ENCODE results near the gene PBLD.
"Not testable (repeated sequence)": the region's sequence is repeated elsewhere in the genome, so short reads cannot be mapped to it uniquely, and the experiment has no call there.

The PBLD gene

DNA sequence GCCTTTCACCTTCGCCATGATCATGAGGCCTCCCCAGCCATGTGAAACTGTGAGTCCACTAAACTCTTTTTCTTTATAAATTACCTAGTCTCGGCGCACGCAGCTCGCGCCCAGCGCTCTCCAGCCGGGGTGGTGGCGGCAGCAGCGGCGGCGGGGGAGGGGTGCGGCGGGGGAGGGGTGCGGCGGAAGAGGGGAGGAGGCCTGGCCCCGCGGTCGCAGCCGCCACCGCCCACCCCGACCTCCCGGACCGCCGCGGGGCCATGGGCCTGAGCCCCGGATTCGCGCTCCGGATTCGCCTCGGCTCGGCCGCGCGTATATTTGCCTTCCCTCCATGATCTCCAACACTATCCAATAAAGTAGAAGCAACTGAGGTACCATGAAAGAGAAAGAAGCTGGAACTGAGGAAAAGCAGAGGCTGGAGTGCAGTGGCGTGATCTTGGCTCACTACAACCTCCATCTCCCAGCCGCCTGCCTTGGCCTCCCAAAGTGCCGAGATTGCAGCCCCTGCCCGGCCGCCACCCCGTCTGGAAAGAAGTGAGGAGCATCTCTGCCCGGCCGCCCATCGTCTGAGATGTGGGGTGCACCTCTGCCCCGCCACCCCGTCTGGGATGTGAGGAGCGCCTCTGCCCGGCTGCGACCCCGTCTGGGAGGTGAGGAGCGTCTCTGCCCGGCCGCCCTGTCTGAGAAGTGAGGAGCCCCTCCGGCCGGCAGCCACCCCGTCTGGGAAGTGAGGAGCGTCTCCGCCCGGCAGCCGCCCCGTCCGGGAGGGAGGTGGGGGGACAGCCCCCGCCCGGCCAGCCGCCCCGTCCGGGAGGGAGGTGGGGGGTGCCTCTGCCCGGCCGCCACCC lies 53.6 kb downstream of the PBLD start:
- not testable (repeated sequence) for DNase-seq (ENCODE audit: low spot score)

DNA sequence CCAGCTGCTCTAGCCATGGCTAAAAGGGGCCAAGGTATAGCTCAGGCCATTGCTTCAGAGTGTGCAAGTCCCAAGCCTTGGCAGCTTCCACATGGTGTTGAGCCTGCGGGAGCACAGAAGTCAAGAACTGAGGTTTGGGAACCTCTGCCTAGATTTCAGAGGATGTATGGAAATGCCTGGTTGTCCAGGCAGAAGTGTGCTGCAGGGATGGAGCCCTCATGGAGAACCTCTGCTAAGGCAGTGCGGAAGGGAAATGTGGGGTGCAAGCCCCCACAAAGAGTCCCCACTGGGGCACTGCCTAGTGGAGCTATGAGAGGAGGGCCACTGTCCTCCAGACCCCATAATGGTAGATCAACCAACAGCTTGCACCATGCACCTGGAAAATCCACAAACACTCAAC lies 54.9 kb downstream of the PBLD start:
- not testable (repeated sequence) for DNase-seq (ENCODE audit: low spot score)

DNA sequence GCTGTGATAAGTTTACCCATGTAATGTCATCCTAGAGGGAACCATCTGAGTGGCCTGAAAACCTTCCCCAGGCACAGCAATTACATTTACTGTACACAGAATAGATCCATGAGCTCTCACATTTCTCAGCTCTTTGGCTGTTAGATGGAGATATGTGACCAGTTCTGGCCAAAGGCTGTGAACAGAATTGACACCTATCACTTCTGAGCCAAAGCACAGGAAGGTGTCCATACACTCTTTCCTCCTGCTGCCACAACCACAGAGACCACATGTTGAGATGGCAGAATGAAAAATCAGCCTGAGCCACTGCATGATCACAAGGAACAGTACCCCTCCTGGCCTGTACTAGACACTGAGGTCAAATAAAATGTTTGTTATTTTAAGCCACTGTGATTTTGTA lies 56.5 kb downstream of the PBLD start:
- DNase-seq (ENCODE audit: low spot score), result no peak

DNA sequence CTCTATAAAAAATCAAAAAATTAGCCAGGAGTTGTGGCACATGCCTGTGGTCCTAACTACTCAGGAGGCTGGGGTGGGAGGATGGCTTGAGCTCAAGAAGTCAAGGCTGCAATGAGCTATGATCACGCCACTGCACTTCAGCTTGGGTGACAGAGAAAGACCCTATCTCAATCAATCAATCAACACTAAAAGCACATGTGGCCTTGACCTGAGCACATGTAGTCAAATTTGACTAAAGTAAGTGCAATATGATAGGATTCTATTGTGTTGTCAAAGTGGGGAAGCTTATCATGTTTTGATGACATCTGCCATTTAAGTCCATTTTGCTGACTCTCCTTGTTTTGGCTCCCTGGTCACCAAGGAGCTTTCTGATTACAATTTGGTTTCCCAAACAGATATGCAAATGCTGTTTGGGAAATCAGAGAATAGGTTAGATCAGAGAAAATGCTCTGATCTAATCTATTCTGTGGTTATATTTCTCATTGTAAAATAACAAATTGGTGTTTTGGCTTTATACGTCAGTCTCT lies 57.1 kb downstream of the PBLD start:
- no peak for DNase-seq (ENCODE audit: low spot score)

DNA sequence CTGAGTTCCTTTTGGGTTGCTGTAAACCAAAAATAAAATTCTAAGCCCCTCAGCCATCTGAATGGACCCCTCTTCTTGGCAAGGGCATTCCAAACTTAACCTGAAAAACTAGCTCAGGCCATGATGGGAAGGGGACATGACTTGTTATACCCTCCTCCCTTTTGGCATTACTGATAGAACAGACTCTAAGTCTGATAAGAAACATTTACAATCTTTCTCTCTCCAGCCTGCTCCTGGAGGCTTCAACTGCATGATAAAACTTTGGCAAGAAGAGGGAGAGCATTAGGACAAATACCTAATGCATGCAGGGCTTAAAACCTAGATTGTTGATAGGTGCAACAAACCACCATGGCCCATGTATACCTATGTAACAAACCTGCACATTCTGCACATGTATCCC lies 59.9 kb downstream of the PBLD start:
- no peak for DNase-seq (ENCODE audit: low spot score)

DNA sequence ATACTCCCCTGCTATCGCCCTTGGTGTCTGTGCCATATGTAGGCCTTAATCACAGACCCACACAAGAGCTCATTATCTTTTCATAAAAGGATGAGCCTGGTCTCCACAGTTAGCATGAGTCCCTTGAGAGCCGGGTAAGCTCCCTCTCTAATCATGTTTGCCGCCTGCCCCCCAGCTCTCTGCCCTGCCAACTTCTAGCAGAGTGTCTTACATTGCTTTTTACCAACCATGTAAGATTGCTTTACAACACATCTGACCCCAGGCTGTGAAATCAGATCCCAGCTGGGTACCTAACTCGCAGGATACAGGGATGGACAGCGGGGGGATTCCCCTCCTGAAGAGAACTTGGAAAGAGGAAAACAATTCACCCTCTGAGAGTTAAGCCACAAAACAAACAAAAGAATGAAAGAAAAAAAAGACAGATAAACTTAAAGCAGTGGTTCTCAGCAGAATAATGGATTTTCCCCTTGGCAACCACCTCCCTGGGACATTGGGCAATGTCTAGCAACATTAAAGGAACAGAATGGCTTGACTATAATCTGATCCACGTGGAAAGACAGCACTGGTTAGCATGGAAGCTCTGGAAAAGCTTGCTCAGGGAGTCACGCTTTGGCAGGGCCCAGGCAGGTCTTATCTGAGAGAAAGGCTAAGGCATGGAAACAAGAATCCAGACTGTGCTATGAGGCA lies 61.4 kb downstream of the PBLD start:
- peak; percentile 72 for DNase-seq (ENCODE audit: low spot score)

DNA sequence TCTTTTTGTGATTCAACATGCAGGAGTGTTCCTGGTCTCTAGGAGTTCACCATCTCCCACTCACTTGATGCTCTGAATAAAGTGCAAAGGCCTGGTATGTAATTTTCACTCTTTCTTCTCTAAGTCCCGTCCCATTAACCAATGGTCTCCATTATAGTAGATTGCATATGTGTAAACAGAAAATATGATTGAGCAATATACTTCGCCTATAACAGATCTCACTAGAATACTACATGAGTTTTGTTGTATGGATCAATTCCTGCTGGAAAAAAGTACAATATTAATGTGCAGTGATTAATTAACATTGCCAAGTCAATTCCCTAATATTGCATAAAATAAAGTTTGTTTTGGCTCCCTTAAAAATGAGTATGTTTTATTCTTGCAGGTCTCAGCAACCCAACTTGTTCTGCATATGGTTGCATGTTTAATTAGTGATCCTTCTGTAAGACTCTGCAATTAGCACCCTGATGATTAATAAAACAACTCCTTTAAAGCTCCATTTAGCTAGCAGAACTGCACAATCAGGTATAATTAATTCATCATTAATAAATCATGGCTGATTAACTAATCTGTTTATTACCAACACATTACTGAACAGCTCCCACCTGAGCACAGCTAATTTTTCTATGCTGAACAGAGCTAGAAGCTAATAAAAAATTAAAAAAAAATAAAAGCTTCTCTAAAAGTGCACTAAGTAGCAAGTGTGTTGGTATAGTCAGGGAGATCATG lies 63.0 kb downstream of the PBLD start:
- no peak for DNase-seq (ENCODE audit: low spot score)

DNA sequence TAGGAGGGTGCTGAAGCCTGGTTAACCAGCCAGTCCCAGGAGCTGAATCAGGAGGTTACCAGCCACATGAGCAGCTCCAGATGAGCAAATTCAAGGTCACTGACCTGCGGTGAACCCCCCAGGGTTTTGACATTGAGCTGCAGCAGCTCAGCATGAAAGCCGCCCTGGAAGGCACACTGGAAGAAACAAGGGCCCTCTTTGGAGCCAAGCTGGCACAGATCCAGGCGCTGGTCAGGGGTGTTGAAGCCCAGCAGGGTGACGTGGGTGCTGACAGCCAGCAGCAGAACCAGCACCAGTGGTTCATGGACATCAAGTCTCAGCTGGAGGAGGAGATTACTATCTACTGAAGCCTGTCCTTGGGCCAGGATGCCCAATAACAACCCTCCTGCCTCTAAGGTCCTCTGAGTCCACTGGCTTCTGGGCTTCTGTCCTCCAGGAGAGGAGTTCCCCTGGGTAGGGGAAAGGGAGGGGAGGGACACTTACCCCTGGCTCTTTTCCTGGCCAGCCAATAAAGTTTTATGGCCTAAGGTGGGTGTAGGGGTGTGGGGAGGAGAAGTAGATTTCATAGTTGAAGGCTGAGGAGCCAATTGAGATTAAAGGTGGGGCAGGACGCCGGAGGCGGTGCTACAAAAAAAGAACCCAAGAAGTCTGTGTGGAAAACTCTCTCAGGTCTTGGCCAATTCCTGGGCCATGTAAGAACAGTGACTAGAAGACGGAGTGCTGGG lies 71.4 kb downstream of the PBLD start:
- no peak for DNase-seq (ENCODE audit: low spot score)

DNA sequence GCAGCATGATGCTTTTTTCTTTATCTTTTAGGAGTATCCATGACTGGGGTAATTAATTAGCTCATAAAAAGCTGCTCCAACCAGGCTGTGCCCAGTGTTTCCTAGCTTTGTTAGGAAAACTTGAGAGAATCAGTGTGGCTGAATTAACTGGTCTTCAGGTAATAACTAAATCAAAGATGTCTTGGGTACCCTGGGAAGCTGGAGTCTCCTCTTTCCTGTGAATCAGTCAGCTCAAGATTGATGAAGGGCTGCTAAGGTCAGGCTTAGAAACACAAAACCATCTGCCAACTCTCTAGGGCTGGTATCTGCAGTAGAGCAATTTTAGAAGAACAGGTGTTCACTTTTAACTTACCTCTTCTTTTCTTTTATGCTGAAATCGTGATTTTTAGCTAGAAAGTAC lies 79.4 kb downstream of the PBLD start:
- DNase-seq (ENCODE audit: low spot score), result no peak

DNA sequence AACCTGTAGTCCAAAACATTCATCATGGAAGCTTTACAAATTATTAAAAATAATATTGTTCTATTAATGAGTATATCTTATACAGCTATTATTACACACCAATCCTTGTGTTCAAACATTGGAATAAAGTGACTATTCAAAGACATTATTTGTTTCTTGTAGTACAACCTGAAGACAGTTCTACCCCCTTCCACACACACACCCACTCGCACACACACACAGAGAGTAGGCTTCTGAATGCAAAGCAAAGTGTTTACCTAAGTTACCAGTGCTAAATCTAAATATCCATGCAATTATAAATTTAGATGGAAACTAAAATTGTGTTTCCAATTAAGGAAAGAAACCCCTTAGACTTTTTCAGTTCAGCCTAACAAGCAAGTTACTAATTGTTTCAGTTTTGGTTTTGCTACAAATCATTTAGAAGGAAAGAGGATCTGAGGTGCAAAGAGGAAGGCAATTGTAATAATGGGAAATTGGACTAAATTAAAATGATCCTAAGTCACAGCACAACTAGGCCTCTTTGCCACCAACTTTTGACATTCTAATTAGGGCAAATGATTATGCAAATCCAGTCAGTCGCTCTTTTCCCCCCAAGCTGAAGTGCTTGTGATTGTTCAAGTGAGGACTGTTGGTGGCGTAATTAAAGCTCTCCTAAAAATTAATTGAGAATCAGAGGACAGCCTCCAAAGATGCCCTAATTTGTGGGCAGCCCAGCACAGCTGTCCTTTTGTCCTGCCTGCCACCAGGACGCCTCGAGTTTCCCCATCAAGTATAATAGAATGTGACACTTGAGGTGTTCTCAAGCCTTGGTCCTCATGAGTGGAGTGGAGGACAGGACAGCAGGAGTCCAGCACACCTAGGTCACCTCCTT lies 80.9 kb downstream of the PBLD start:
- no peak for DNase-seq (ENCODE audit: low spot score)

DNA sequence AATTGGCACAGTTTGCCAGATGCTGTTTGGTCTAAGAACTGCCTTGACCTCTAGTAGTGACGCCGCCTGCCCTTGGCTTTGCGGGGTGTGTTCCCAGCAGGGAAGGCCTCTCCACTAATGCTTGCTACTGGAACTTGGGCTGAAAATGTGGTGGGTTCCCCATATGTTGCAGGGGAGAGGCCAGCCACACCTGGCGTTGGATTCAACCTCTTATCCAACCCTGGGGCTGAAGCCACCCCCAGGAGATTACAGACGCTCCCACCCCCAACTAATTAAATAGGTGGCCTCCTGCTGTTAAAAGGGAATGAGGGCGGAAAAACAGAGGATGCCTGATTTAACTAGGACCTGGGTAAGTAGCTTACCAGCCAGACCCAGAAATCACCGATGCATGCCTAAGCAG lies 81.6 kb downstream of the PBLD start:
- DNase-seq (ENCODE audit: low spot score), result peak; percentile 65

DNA sequence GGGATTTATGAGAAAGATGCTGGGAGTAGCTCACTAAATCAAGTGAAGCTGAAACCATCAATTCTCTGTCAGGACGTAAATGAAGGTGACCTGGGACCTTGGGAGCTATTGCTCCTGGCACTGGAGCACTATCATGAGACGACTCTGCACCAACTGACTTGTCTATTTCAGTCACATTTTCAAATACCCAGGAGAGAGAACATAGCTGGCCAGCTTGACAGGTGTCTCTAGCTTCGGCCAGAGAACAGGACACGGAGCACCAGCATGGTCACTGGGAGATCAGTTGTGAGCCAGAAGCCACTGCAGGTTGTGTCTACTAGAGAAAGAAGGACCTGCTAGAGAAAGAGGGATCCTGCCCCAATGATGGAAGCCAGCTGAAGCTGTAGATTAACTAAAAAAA lies 83.4 kb downstream of the PBLD start:
- DNase-seq (ENCODE audit: low spot score), result no peak

DNA sequence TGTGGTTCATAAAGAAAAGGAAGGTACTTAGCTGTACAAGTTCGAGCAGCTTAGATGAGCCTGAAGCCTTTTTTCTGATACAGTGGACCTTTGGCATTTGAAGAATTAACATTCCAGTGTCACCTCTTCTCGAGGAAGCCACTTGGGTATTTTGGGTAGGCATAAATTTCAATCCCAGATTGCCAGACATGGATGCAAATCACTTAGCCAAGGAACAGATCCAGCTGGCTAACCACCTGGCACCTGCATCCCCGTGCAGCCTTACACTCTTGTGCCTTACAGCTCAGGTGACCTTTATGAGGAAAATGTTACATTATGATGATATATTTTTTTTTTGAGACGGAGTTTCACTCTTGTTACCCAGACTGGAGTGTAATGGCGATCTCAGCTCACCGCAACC lies 84.8 kb downstream of the PBLD start:
- DNase-seq (ENCODE audit: low spot score), result no peak

DNA sequence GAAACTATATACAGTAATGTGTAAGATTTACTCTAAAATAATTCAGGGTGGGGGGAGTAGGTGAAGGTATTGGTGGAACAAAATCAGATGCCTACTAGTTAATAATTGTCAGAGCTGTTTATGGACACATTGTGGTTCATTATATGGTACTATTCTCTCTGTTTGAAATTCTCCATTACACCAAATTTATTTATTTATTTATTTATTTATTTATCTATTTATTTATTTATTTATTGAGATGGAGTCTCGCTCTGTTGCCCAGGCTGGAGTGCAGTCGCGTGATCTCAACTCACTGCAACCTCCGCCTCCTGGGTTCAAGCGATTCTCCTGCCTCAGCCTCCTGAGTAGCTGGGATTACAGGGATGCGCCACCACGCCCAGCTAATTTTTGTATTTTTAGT lies 86.3 kb downstream of the PBLD start:
- not testable (repeated sequence) for DNase-seq (ENCODE audit: low spot score)

DNA sequence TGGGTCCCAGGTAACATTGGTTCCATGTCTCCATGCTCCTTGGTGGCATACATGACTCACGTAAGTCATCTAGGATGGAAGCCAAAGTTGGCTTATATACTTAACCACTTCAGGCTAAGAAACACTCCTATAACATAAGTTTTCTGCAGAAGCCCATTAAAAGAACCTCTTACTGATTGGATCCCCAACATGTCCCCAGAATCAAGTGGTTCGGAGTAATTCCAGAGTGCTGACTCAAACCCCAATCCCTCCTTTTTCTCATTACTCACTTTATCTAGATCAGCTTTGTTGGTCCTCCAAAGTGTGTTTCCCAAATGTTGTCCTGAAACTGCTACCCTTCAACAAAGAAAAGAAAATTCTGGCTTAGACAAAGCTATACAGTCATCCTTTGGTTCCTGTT lies 90.7 kb downstream of the PBLD start:
- no peak for DNase-seq (ENCODE audit: low spot score)

DNA sequence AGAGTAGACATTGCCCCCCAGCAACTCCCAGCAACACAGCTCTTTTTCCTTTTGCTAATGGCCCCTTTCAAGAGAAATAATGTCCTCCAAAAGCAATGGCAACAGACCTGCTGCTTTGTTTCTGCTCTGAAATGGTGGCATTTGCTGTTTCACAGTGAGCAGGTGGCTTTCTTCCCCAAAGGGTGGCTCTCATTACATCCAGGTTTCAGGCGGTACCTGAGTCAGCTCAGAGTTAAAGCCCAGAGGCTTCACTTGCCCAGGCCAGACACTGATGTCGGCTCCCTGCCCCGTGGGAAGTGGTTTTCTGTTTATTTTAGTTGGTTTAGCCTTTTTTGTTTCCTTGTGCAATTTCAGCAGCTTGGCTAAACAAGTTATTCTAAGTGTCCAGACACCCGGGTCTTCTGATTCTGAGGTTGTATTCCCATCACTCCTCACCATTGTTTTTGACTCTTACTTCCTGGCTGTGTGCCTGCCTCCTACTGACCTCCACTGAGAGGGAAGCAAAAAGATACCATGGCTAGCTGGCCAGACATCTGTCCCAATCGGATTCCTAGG lies 93.1 kb downstream of the PBLD start:
- DNase-seq (ENCODE audit: low spot score), result no peak

DNA sequence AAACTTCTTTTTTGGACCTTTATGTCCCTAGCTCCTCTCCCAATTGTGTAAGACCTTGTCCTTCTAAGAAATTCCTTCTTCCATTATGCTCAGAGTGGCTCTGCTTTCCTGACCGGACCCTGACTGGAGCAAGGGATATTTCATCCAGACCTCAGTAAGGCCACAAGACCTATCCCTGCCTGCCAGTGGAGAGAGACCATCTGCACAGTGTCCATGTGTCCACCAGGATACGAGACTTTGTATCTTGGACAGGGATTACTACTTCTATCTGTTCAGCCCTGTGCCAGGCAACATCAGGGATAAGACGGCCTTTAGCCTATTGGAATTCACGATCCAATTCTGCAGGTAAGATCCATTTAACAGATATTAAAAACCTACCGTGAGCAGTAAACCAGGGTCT lies 93.7 kb downstream of the PBLD start:
- no peak for DNase-seq (ENCODE audit: low spot score)

DNA sequence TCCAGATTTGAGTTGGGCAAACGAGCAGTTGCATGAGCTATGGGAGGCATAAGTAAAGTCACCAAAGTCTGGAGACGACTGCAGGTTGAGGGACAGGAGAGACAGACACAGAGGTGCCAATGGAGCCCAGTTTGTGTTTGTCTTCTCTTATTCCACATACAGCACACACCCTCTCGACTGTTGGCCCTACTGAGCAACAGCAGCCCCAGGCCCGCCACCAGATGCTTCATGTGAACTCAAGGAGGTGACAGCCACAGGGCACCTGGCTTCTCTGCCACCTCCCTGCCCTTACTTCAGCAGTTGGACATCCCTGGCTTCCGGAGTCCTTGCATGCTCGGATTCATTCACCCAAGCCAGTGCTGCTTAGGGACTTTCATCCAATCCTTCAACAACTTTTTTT lies 94.4 kb downstream of the PBLD start:
- no peak for DNase-seq (ENCODE audit: low spot score)

DNA sequence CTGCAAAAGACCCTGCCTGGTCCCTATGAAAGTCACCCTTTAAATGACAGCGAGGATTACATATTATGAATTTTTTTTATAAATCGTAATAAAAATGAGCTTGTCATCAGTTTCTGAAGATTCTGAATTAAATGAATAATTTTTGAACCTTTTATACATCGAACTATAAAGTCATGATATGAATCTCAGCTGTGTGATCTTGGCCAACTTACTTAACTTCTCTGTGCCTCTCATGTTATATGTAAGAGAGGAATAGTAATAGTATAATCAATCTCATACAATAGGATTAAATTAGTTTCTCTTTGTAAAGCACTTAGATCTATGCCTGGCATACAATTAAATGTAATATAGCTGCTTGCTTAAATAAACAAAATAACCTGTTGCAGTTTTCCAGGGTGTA lies 95.6 kb downstream of the PBLD start:
- no peak for DNase-seq (ENCODE audit: low spot score)

DNA sequence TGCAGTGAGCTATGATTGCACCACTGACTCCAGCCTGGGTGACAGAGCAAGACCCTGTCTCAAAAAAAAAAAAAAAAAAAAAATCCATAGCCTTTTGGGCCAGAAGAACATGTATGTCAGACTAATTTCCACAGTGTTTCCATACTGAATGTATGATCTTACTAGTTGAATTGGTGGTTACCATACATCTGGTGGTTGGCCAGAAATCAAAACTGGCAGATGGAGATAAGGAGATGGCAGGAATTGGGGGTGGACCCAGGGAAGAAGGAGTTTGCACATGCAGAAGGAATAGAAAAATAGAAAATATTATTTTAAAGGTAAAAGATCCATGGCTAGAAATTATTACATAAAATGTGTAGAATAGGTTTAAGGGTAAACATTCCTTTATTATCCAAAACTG lies 97.1 kb downstream of the PBLD start:
- no peak for DNase-seq (ENCODE audit: low spot score)

DNA sequence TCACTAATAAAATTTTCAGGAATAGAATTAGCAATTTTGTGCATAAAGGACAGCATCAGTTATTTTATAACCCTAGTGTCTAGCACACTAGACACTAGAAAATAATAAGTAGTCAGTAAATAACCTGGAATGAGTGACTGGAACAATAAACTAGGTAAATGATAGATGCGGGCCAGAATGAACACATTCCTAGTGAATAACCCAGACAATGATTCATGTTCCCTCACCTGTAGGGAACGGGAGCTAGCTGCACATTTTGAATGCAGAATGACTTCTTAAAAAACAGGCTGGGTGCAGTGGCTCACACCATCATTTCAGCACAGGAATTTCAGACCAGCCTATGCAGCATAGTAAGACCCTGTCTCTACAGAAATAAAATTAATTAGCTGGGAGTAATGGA lies 97.6 kb downstream of the PBLD start:
- no peak for DNase-seq (ENCODE audit: low spot score)
